PC-9 (cell line): ENCODE results near the gene SORBS1. TPM values are rescaled to one million over a fixed set of nuclear protein-coding genes. Genes with fewer than 3 reads are reported as not detected.
A peak's percentile ranks its signal among the peaks of the same experiment; 100 is the strongest.

ENCODE experiments used
- BruUV-seq: library from RNA; stranded (reverse); fragments of 400-500 nt; replicated peaks from 2 replicates; lab custom pipeline; 2021; lab: Mats Ljungman, UMichigan
- CTCF ChIA-PET: fragments of 300-600 bp; sonication (Branson Sonifier 250); formaldehyde crosslinking; loops from one replicate; lab custom pipeline; 2022; ENCODE audit warnings: antibody characterized with exemption; lab: Charles Lee
- POLR2A ChIA-PET: fragments of 300-600 bp; sonication (Branson Sonifier 250); formaldehyde crosslinking; loops from one replicate; lab custom pipeline; 2022; ENCODE audit warnings: antibody characterized with exemption; ENCODE audit not compliant: unreplicated experiment; lab: Charles Lee
- DNase-seq, 2 experiments: peaks; one replicate each; pipeline versions ENCODE4 v3.0.0 to v3.0.0-alpha.2; 2015 to 2022; ENCODE audit warnings: mixed read lengths in 1 of 2
- H2AFZ ChIP-seq: fragments of 200-600 bp; sonication (generic); 2 replicates; pipeline ENCODE4 v1.8.1; 2017; ENCODE audit warnings: antibody characterized with exemption
- H3F3A ChIP-seq: fragments of 200-600 bp; sonication (generic); 2 replicates; pipeline ENCODE4 v1.8.1; 2017; ENCODE audit warnings: antibody characterized with exemption, mild to moderate bottlenecking, low read depth; ENCODE audit not compliant: insufficient read depth
- H3K27ac ChIP-seq: fragments of 200-600 bp; sonication (generic); 2 replicates; pipeline ENCODE4 v1.6.1; 2016; ENCODE audit warnings: mixed run types
- H3K27me3 ChIP-seq: fragments of 200-600 bp; sonication (generic); 2 replicates; pipeline ENCODE4 v1.6.1; 2016; ENCODE audit warnings: low read depth, mixed run types; ENCODE audit not compliant: insufficient read depth
- H3K36me3 ChIP-seq: fragments of 200-600 bp; sonication (generic); 2 replicates; pipeline ENCODE4 v1.6.1; 2016; ENCODE audit warnings: low read depth, mixed run types
- H3K4me1 ChIP-seq: fragments of 200-600 bp; sonication (generic); replicated peaks from 2 replicates; pipeline ENCODE4 v1.6.1; 2016; ENCODE audit warnings: mixed run types; ENCODE audit not compliant: insufficient read depth
- H3K4me2 ChIP-seq: fragments of 200-600 bp; sonication (generic); 2 replicates; pipeline ENCODE4 v1.6.1; 2017; ENCODE audit warnings: mixed run types
- H3K4me3 ChIP-seq: fragments of 200-600 bp; sonication (generic); 2 replicates; pipeline ENCODE4 v1.6.1; 2016; ENCODE audit warnings: mixed run types
- H3K79me2 ChIP-seq: fragments of 200-600 bp; sonication (generic); 2 replicates; pipeline ENCODE4 v1.6.1; 2017; ENCODE audit warnings: low read depth, mixed run types
- H3K9me2 ChIP-seq: fragments of 200-600 bp; sonication (generic); 2 replicates; pipeline ENCODE4 v1.8.1; 2017; ENCODE audit warnings: mild to moderate bottlenecking; ENCODE audit not compliant: insufficient read depth
- H3K9me3 ChIP-seq: fragments of 200-600 bp; sonication (generic); 2 replicates; pipeline ENCODE4 v1.8.1; 2016; ENCODE audit warnings: low read depth; ENCODE audit not compliant: insufficient read depth
- H4K20me1 ChIP-seq: fragments of 200-600 bp; sonication (generic); 2 replicates; pipeline ENCODE4 v1.8.1; 2017; ENCODE audit not compliant: insufficient read depth
- EZH2 ChIP-seq: fragments of 200-600 bp; sonication (generic); IDR thresholded peaks from 2 replicates; pipeline ENCODE4 v1.8.0; 2017; ENCODE audit warnings: antibody characterized with exemption, low read depth
- intact Hi-C: fragments of 100-400 bp; cut with micrococcal nuclease; formaldehyde crosslinking; loops from one replicate; pipeline ENCODE4 v1.10.0; 2022; ENCODE audit not compliant: unreplicated experiment
- total RNA-seq: library from RNA; stranded (reverse); gene quantifications from 2 replicates; pipeline ENCODE4 v1.2.3, GENCODE V29; 2021
- TF ChIP-seq, protein P1 (sequence below): fragments of 200-600 bp; sonication (generic); conservative IDR thresholded peaks from 2 replicates; pipeline ENCODE4 v1.6.1; 2017; ENCODE audit warnings: mixed run types, antibody characterized with exemption, mild to moderate bottlenecking, moderate library complexity

Gene SORBS1
- total RNA-seq, 1 experiment from 2014 or later, result 5.0 TPM

GRCh38 chr10:95300022-95300539 lies 261.1 kb downstream of the SORBS1 start:
- ChIA-PET CTCF (no interaction called here), POLR2A (no interaction called here)
- H3K9me2 ChIP-seq, result no peaks in the 10 kb centered on the region
- no peak for TF ChIP-seq EZH2
- TF ChIP-seq, protein P1, sequence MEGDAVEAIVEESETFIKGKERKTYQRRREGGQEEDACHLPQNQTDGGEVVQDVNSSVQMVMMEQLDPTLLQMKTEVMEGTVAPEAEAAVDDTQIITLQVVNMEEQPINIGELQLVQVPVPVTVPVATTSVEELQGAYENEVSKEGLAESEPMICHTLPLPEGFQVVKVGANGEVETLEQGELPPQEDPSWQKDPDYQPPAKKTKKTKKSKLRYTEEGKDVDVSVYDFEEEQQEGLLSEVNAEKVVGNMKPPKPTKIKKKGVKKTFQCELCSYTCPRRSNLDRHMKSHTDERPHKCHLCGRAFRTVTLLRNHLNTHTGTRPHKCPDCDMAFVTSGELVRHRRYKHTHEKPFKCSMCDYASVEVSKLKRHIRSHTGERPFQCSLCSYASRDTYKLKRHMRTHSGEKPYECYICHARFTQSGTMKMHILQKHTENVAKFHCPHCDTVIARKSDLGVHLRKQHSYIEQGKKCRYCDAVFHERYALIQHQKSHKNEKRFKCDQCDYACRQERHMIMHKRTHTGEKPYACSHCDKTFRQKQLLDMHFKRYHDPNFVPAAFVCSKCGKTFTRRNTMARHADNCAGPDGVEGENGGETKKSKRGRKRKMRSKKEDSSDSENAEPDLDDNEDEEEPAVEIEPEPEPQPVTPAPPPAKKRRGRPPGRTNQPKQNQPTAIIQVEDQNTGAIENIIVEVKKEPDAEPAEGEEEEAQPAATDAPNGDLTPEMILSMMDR, result no peak
- H3K27me3 ChIP-seq, result no peaks in the 10 kb centered on the region
- no peaks in the 10 kb centered on the region for H3K79me2 ChIP-seq
- H3K4me3 ChIP-seq, result no peak overlapping the region
- no peak overlapping the region for H3K4me2 ChIP-seq
- no peaks in the 10 kb centered on the region for H3K9me3 ChIP-seq
- peak in 1 of 2 experiments; percentile 57 for DNase-seq
- no peak overlapping the region for H2AFZ ChIP-seq
- H4K20me1 ChIP-seq, result no peaks in the 10 kb centered on the region
- H3K27ac ChIP-seq, result no peak overlapping the region
- no TSS peak for BruUV-seq
- intact Hi-C loops, result no loop called here
- H3F3A ChIP-seq, result no peaks in the 10 kb centered on the region
- no peaks in the 10 kb centered on the region for H3K36me3 ChIP-seq
- peaks cover 6% of the 10 kb centered on the region; the same call in 1 of the 2 replicates for H3K4me1 ChIP-seq

DNA sequence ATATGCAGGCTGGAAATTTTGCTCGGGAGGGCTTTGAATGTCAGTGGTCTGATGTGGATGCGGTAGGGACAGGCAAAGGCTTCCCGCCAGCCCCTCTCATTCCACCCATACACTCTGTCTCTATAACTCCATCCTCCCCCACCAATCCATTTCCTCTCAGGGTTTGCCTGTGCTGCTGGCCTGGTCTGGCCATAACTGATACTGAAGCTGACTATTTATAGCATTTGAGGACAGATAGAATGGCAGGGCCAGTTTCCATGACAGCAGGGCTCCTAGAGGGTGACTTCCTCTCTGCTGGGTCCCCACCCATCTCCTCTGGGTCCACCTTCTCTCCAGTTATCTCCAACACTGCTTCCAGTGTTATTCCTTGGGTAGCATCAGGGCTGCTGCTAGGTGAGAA lies 263.8 kb downstream of the SORBS1 start:
- no peak for DNase-seq
- no peaks in the 10 kb centered on the region for H3K27me3 ChIP-seq
- H3K4me3 ChIP-seq, result no peak overlapping the region
- no peaks in the 10 kb centered on the region for H3K9me2 ChIP-seq
- no peaks in the 10 kb centered on the region for H3K9me3 ChIP-seq
- H3F3A ChIP-seq, result no peaks in the 10 kb centered on the region
- H3K4me2 ChIP-seq, result no peak overlapping the region
- no peaks in the 10 kb centered on the region for H4K20me1 ChIP-seq
- H3K36me3 ChIP-seq, result no peaks in the 10 kb centered on the region
- TF ChIP-seq, protein P1, result no peak
- TF ChIP-seq EZH2, result no peak
- no peak overlapping the region for H3K27ac ChIP-seq
- ChIA-PET POLR2A (no interaction called here), CTCF (interaction anchor here (0.6 kb wide), 1 partner anchor 30 kb away, joined by 3 read pairs; no protein-coding TSS in a partner anchor)
- intact Hi-C loops, result no loop called here
- no peaks in the 10 kb centered on the region for H3K4me1 ChIP-seq
- no peaks in the 10 kb centered on the region for H3K79me2 ChIP-seq
- BruUV-seq, result no TSS peak
- no peak overlapping the region for H2AFZ ChIP-seq

GRCh38 chr10:95296764-95297163 lies 264.4 kb downstream of the SORBS1 start:
- no TSS peak for BruUV-seq
- Histone ChIP-seq H3K9me2 (no peaks in the 10 kb centered on the region), H3K36me3 (no peaks in the 10 kb centered on the region), H4K20me1 (no peaks in the 10 kb centered on the region), H3K4me3 (no peak overlapping the region), H3K27ac (no peak overlapping the region), H3K4me1 (no peaks in the 10 kb centered on the region), H2AFZ (no peak overlapping the region), H3F3A (no peaks in the 10 kb centered on the region), H3K4me2 (no peak overlapping the region), H3K9me3 (no peaks in the 10 kb centered on the region), H3K79me2 (no peaks in the 10 kb centered on the region), H3K27me3 (no peaks in the 10 kb centered on the region)
- no peak for TF ChIP-seq EZH2
- TF ChIP-seq, protein P1, result no peak
- POLR2A ChIA-PET, result no interaction called here
- intact Hi-C loops, result no loop called here
- CTCF ChIA-PET, result no interaction called here
- DNase-seq, result no peak
